Measurements from ENCODE around the gene FERD3L. TPM values are rescaled to one million over a fixed set of nuclear protein-coding genes. Genes with fewer than 3 reads are reported as not detected.

Gene FERD3L
- total and polyA plus RNA-seq, 2 of the 8 experiments (the other 6 are each of a cell fraction or from before 2014, with no cell fraction given), result not detected

- Histone ChIP-seq H2BK5ac (ENCODE audit: low read depth, low read length) (no peak overlapping the region), H2BK20ac (ENCODE audit: low read length) (no peak overlapping the region), H4K8ac (ENCODE audit: extremely low read depth, insufficient read depth, low read length) (no peak overlapping the region), H3K23me2 (ENCODE audit: low read depth, low read length) (peaks cover 8% of the 10 kb centered on the region), H3K56ac (replicated peaks; ENCODE audit: insufficient read length, low read depth, low read length) (no peak overlapping the region), H4K91ac (replicated peaks; ENCODE audit: insufficient read length, low read length) (no peak overlapping the region), H3K79me1 (ENCODE audit: low read depth, low read length) (no peaks in the 10 kb centered on the region), H4K20me1 (replicated peaks in 1 of 2; ENCODE audit: control insufficient read depth in 1 of 2, insufficient read depth in 2 of 2, low read length in 2 of 2) (peaks cover 0 to 2% of the 10 kb centered on the region in 2 experiments), H3K4me2 (ENCODE audit: insufficient read depth in 1 of 2, low read depth in 2 of 2, low read length in 2 of 2) (peak overlapping the region; percentile 8 to 99; a peak in 3 of 4 replicates), H2BK12ac (ENCODE audit: low read depth, low read length) (no peak overlapping the region), H3K4me1 (replicated peaks in 1 of 4; ENCODE audit: control insufficient read depth in 3 of 4, insufficient read depth in 4 of 4, low read length in 3 of 4) (peaks cover 0 to 17% (median 9%) of the 10 kb centered on the region in 4 experiments; a peak in 5 of 7 replicates), H3K23ac (ENCODE audit: insufficient read length) (no peak overlapping the region), H4K5ac (ENCODE audit: insufficient read length, low read depth, low read length) (no peak overlapping the region), H2BK120ac (replicated peaks; ENCODE audit: low read depth, low read length) (no peak overlapping the region), H3K4me3 (ENCODE audit: extremely low read depth in 1 of 4, insufficient read depth in 2 of 4, low read depth in 3 of 4, low read length in 4 of 4) (peak overlapping the region in 1 of 4 experiments; percentile 72; a peak in 2 of 8 replicates), H3K18ac (ENCODE audit: extremely low read depth, low read length) (no peak overlapping the region), H2BK15ac (ENCODE audit: low read length) (no peak overlapping the region), H3K27me3 (replicated peaks in 1 of 4; ENCODE audit: control insufficient read depth in 3 of 4, extremely low read depth in 1 of 4, insufficient read depth in 3 of 4, low read length in 3 of 4) (peaks cover 25 to 44% (median 38%) of the 10 kb centered on the region in 4 experiments), H3K4ac (replicated peaks; ENCODE audit: insufficient read length, low read depth, low read length) (no peak overlapping the region), H3K9ac (replicated peaks in 1 of 4; ENCODE audit: extremely low read depth in 1 of 4, low read depth in 3 of 4, low read length in 3 of 4) (no peak overlapping the region), H3K79me2 (ENCODE audit: control insufficient read depth in 1 of 2, insufficient read depth in 2 of 2, low read length in 2 of 2) (no peaks in the 10 kb centered on the region), H3K36me3 (ENCODE audit: control insufficient read depth in 2 of 4, insufficient read depth in 4 of 4, low read length in 3 of 4) (no peaks in the 10 kb centered on the region), H3K9me3 (ENCODE audit: insufficient read depth in 2 of 2, low read depth in 1 of 2, low read length in 1 of 2) (no peaks in the 10 kb centered on the region), H2AFZ (ENCODE audit: low read length) (no peak overlapping the region), H3K27ac (ENCODE audit: low read depth, low read length) (no peak overlapping the region), H3K14ac (ENCODE audit: insufficient read length) (no peak overlapping the region), H2AK5ac (ENCODE audit: low read depth, low read length) (no peak overlapping the region)
- DNase-seq (ENCODE audit: low read depth in 1 of 2, low spot score in 2 of 2), result no peak
- no peak for FAIRE-seq
- TF ChIP-seq SIX5 (IDR thresholded peaks at IDR 0.05; ENCODE audit: low read depth, low read length) (peak; percentile 9; the same call in 1 of the 2 replicates), SIN3A (conservative IDR thresholded peaks at IDR 0.05 in 1 of 2, IDR thresholded peaks at IDR 0.05 in 1 of 2; ENCODE audit: low read depth in 1 of 2, low read length in 2 of 2) (peak; percentile 67 to 71; a peak in 1 of 4 replicates), TEAD4 (IDR thresholded peaks at IDR 0.05; ENCODE audit: low read depth, low read length) (no peak)
- 18% methylated on average over 4 of the region's 4 CpGs; no CpG with 5 or more reads in 1 of the 2 experiments for WGBS, 2 experiments (ENCODE audit: extremely low coverage in 1 of 2, insufficient coverage in 1 of 2, insufficient read length in 1 of 2, insufficient replicate concordance in 2 of 2, low coverage in 1 of 2, low lambda C conversion rate in 2 of 2, missing lambda C conversion rate in 1 of 2)
- POLR2A ChIA-PET (ENCODE audit: partially characterized antibody), result interaction anchor here (1.6 kb wide), 2 partner anchors 27 to 39 kb away, joined by 6 to 7 read pairs; no protein-coding TSS in a partner anchor
- CTCF ChIA-PET (ENCODE audit: partially characterized antibody), result interaction anchor here (0.9 to 2.8 kb wide), 4 partner anchors 18 to 296 kb away, joined by 3 to 16 read pairs (median 4); no protein-coding TSS in a partner anchor
These were observed 1.5 kb upstream of the FERD3L start for GRCh38 chr7:19146699-19147098.

Data from H1 (cell line).